ENCODE data around the gene TSNAX. TPM values are rescaled to one million over a fixed set of nuclear protein-coding genes. Genes with fewer than 3 reads are reported as not detected.

TSNAX gene
- total RNA-seq, 1 donor, result 44.5 TPM

GRCh38 chr1:231485029-231485784, 43.3 kb upstream of the TSNAX start:
- no peaks in the 10 kb centered on the region for H3K27me3 ChIP-seq (ENCODE audit: insufficient read depth, low read length)
- no peak for TF ChIP-seq CTCF (IDR thresholded peaks at IDR 0.05; ENCODE audit: extremely low read depth, low read depth, low read length)
- no peak overlapping the region for H3K4me3 ChIP-seq (ENCODE audit: insufficient read depth, low read length)
- no peak for DNase-seq (ENCODE audit: insufficient read length, low spot score, missing footprints)
- H3K79me2 ChIP-seq (ENCODE audit: insufficient read depth, low read length), result no peaks in the 10 kb centered on the region
- no peaks in the 10 kb centered on the region for H3K36me3 ChIP-seq (ENCODE audit: insufficient read depth, low read length)
- H3K4me2 ChIP-seq (ENCODE audit: insufficient read depth, low read length), result no peak overlapping the region
- no peaks in the 10 kb centered on the region for H3K9me3 ChIP-seq (ENCODE audit: low read depth, low read length)
- no peaks in the 10 kb centered on the region for H3K4me1 ChIP-seq (ENCODE audit: insufficient read depth, low read length)
- no peak overlapping the region for H3K27ac ChIP-seq (ENCODE audit: low read depth, low read length)
- H4K20me1 ChIP-seq (ENCODE audit: insufficient read depth, low read length), result no peaks in the 10 kb centered on the region
- H2AFZ ChIP-seq (ENCODE audit: low read length), result no peak overlapping the region

GRCh38 chr1:231487019-231487418, 41.5 kb upstream of the TSNAX start:
- H3K36me3 ChIP-seq (ENCODE audit: insufficient read depth, low read length), result no peaks in the 10 kb centered on the region
- no peaks in the 10 kb centered on the region for H4K20me1 ChIP-seq (ENCODE audit: insufficient read depth, low read length)
- H3K4me2 ChIP-seq (ENCODE audit: insufficient read depth, low read length), result no peak overlapping the region
- H3K4me1 ChIP-seq (ENCODE audit: insufficient read depth, low read length), result no peaks in the 10 kb centered on the region
- TF ChIP-seq CTCF (IDR thresholded peaks at IDR 0.05; ENCODE audit: extremely low read depth, low read depth, low read length), result no peak
- H2AFZ ChIP-seq (ENCODE audit: low read length), result no peak overlapping the region
- H3K4me3 ChIP-seq (ENCODE audit: insufficient read depth, low read length), result no peak overlapping the region
- H3K79me2 ChIP-seq (ENCODE audit: insufficient read depth, low read length), result no peaks in the 10 kb centered on the region
- no peak for DNase-seq (ENCODE audit: insufficient read length, low spot score, missing footprints)
- H3K9me3 ChIP-seq (ENCODE audit: low read depth, low read length), result no peaks in the 10 kb centered on the region
- no peaks in the 10 kb centered on the region for H3K27me3 ChIP-seq (ENCODE audit: insufficient read depth, low read length)
- no peak overlapping the region for H3K27ac ChIP-seq (ENCODE audit: low read depth, low read length)

DNA sequence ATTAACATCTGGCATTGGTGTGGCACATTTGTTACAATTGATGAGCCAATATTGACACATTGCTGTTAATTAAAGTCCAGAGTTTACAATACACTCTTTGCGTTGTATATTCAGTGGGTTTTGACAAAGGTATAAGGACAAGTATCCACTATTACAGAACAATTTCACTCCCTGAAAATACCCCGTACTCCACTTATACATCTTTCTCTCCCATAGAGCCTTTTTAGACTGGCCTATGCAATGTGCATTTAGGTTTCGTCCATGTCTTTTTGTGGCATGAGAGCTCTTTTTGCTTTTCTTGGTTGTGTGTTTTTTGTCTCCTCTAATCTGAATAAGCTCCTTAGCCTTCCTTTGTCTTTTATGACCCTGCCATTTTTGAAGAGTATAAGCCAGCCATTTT, 40.6 kb upstream of the TSNAX start:
- H2AFZ ChIP-seq (ENCODE audit: low read length), result no peak overlapping the region
- no peak overlapping the region for H3K27ac ChIP-seq (ENCODE audit: low read depth, low read length)
- no peaks in the 10 kb centered on the region for H3K79me2 ChIP-seq (ENCODE audit: insufficient read depth, low read length)
- no peaks in the 10 kb centered on the region for H3K9me3 ChIP-seq (ENCODE audit: low read depth, low read length)
- no peak overlapping the region for H3K4me3 ChIP-seq (ENCODE audit: insufficient read depth, low read length)
- H3K27me3 ChIP-seq (ENCODE audit: insufficient read depth, low read length), result no peaks in the 10 kb centered on the region
- H3K4me2 ChIP-seq (ENCODE audit: insufficient read depth, low read length), result no peak overlapping the region
- no peak for TF ChIP-seq CTCF (IDR thresholded peaks at IDR 0.05; ENCODE audit: extremely low read depth, low read depth, low read length)
- no peaks in the 10 kb centered on the region for H3K4me1 ChIP-seq (ENCODE audit: insufficient read depth, low read length)
- no peaks in the 10 kb centered on the region for H4K20me1 ChIP-seq (ENCODE audit: insufficient read depth, low read length)
- no peak for DNase-seq (ENCODE audit: insufficient read length, low spot score, missing footprints)
- H3K36me3 ChIP-seq (ENCODE audit: insufficient read depth, low read length), result no peaks in the 10 kb centered on the region

- Histone ChIP-seq H2AFZ (ENCODE audit: low read length) (peak overlapping the region; percentile 7), H3K27ac (ENCODE audit: low read depth, low read length) (no peak overlapping the region), H3K9me3 (ENCODE audit: low read depth, low read length) (no peaks in the 10 kb centered on the region), H3K4me2 (ENCODE audit: insufficient read depth, low read length) (peak overlapping the region; percentile 24), H3K36me3 (ENCODE audit: insufficient read depth, low read length) (no peaks in the 10 kb centered on the region), H3K4me1 (ENCODE audit: insufficient read depth, low read length) (no peaks in the 10 kb centered on the region), H3K4me3 (ENCODE audit: insufficient read depth, low read length) (no peak overlapping the region), H3K27me3 (ENCODE audit: insufficient read depth, low read length) (no peaks in the 10 kb centered on the region), H4K20me1 (ENCODE audit: insufficient read depth, low read length) (no peaks in the 10 kb centered on the region), H3K79me2 (ENCODE audit: insufficient read depth, low read length) (no peaks in the 10 kb centered on the region)
- TF ChIP-seq CTCF (IDR thresholded peaks at IDR 0.05; ENCODE audit: extremely low read depth, low read depth, low read length), result no peak
- DNase-seq (ENCODE audit: insufficient read length, low spot score, missing footprints), result peak; percentile 71
Measured at GRCh38 chr1:231493421-231494185, 34.9 kb upstream of the TSNAX start.
